Gastroesophageal sphincter (tissue), 3 donors: ENCODE data around the gene ZBTB18.

ENCODE experiments used
- CTCF ChIP-seq, 4 experiments: fragments of 200-600 bp in 2 of 4; fragments of 450-650 bp in 2 of 4; sonication (generic) in 1 of 4; IDR thresholded peaks; one replicate each; pipeline ENCODE4 v1.5.1; 2017 to 2019; ENCODE audit warnings: antibody characterized with exemption in 4 of 4, mild to moderate bottlenecking in 2 of 4, moderate library complexity in 2 of 4
- EP300 ChIP-seq: sonication (generic); formaldehyde crosslinking; IDR thresholded peaks from one replicate; pipeline ENCODE4 v1.6.1; 2017; ENCODE audit warnings: antibody characterized with exemption, mild to moderate bottlenecking

GRCh38 chr1:244047621-244048255 is 3.3 kb upstream of the ZBTB18 start:
- TF ChIP-seq CTCF (IDR thresholded peaks at IDR 0.05) (peak in 1 of 4 experiments; percentile 20), EP300 (no peak)
